Umbilical cord (tissue), 2 donors: ENCODE measurements around the gene CHST11. TPM values are rescaled to one million over a fixed set of nuclear protein-coding genes. Genes with fewer than 3 reads are reported as not detected.
"Not testable (repeated sequence)": the region's sequence is repeated elsewhere in the genome, so short reads cannot be mapped to it uniquely, and the experiment has no call there.

ENCODE experiments used
- DNase-seq: peaks from one replicate; pipeline ENCODE4 v3.0.0-alpha.2; 2015; ENCODE audit warnings: low spot score
- total RNA-seq: library from RNA; depleted of rRNA; stranded (reverse); fragments of >200 nt; gene quantifications from one replicate; pipeline ENCODE4 v1.2.3, GENCODE V29; 2014; ENCODE audit warnings: low replicate concordance; ENCODE audit not compliant: insufficient read depth

The CHST11 gene
- total RNA-seq, 1 donor from 2014 or later, result 6.5 TPM

DNA sequence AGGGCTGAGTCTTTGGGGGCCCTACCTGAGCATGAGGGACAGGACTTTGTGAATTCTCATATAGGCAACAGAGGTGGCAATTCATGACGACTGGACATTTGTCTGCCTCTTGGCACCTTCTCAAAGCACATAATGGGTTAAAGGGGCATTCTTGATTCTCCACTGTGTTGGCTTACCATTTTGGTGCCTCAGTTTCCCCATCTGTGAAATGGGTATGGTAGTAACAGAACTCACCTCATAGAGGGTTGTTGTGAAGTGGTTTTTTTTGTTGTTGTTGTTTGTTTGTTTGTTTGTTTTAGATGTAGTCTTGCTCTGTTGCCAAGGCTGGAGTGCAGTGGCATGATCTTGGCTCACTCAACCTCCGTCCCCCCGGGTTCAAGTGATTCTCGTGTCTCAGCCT is 106.0 kb downstream of the CHST11 start:
- no peak for DNase-seq

DNA sequence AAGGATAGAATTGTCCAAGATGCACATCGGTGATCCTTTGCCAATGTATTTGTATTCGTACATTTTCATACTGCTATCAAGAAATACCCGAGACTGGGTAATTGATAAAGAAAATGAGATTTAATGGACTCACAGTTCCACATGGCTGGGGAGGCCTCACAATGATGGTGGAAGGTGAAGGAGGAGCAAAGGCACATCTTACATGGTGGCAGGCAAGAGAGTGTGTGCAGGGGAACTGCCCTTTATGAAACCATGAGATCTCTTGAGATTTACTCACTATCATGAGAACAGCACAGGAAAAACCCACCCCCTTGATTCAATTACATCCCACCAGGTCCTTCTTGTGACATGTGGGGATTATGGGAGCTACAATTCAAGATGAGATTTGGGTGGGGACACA is 107.9 kb downstream of the CHST11 start:
- DNase-seq, result not testable (repeated sequence)

DNA sequence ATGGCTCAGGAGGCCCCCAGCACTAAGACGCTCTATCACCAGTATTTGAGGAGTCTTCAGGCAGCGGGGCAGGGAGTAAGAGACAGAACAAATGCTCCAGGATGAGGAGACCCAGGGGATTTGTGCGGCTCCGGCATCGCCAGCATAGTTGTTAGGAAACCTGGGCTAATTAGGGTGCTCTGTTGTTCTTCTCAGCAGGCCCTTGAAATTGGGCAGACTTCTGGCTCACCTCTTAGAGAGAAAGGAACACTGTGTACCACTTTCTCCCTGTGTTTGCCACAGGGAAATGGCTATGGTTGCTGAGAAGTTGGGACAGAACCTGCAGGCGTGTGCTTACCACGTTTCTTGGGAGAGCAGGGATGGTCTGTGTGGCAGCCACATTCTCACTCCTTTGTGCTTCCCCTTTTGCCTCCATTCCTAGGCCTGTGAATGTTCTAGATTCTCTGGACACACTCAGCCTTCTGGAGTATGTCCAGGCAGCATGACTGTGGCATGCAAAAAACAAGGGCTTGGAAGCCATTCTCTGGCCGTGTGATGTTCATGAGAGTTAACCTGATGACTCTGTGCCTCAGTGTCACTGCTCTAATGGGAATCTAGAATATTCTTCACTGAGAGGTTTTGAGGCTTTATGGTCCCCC is 109.0 kb downstream of the CHST11 start:
- no peak for DNase-seq

DNA sequence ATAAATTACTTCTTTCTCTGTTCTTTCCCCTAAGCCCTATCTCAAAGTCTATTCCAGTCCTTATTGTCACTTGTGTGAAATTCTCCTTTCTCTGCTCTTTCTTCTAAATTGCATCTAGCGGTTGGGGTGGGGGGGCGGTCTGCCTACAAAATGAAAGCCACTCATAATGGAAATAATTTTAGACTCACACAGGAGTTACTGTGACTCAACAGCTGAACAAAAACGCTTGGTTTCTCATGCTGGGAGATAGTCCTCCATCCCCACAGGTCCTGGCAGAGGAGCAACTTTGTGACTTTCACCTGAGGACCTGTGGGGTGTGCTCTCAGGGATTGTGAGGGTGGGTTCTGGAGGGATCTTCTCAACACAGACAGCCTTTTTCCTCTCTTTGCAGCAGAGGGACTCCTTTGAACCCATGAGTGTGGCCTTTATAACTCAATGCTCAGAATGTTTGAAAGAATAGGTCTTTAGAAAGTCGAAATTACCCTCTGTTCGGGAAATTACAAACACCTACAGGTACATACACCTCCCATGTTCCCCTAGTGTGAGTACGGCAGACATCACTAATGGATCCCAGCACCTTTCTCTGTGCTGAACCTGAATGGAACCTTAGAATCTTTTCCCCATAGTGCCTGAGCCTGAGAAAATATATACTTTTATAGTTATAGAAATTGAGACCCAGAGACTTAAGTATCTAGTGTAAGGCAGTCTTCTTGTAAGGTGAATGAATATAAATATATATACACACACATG is 109.7 kb downstream of the CHST11 start:
- DNase-seq, result no peak

DNA sequence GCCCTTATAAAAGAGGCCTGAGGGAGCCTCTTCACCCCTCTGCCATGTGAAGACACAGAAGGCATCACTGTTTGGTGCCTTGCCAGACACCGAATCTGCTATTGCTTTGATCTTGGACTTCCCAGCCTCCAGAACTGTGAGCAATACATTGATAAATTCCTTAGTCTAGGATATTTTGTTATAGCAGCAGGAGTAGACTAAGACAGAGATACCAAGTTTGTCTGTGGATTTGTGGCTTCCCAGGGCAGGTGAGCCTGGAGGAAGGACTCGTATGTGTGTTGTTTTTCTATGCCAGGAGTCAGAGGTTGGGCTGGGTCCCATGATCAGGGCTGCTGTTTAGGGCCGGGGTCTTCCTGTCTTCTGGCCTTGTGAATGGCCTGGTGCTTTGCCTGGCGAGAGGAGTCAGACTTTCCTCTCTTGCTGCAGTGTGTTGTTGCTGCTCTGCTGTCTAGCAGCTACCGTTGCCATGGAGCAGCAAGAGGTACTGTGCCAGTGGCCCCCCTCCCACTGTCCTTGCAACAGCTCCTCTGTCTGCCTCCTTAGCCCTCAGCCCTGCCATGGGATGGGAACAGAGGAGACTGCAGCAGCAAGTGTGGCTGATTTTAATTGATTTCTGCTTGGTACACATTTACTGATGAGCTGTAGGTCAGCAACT is 111.2 kb downstream of the CHST11 start:
- no peak for DNase-seq

DNA sequence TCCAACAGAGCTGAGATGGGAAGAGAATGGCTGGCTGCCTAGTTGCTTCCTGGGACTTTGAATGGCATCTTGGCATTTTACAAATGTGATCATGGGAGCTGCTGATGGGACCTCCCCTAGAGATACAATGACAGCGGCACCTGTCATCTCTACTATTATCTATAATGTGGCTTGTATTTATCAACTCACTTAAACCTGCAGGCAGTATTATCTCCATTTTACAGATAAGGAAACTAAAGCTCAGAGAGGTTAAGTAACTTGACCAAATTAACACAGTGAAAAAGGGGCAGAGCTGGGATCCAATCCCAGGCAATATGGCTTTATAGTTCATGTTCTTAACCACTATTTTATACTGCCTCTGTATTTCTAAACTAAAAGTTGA is 111.7 kb downstream of the CHST11 start:
- no peak for DNase-seq

DNA sequence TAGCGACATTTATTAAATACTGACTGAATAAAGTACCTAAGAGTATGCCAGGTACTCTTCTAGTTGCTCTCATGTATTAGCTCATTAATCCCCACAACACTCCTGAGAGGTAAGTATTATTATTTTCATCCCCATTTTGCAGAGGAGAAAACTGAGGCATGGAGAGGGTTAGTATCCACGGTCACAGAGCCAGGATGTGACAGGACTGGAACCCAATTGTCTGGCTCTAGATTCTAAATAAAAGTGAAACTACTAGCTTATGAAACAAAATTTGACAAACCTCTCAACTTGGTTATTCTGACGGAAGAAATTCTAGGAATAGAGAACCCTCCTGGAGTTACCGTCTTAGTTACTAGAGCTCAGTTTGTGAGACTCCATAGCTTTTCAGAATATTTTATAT is 112.2 kb downstream of the CHST11 start:
- DNase-seq, result no peak

DNA sequence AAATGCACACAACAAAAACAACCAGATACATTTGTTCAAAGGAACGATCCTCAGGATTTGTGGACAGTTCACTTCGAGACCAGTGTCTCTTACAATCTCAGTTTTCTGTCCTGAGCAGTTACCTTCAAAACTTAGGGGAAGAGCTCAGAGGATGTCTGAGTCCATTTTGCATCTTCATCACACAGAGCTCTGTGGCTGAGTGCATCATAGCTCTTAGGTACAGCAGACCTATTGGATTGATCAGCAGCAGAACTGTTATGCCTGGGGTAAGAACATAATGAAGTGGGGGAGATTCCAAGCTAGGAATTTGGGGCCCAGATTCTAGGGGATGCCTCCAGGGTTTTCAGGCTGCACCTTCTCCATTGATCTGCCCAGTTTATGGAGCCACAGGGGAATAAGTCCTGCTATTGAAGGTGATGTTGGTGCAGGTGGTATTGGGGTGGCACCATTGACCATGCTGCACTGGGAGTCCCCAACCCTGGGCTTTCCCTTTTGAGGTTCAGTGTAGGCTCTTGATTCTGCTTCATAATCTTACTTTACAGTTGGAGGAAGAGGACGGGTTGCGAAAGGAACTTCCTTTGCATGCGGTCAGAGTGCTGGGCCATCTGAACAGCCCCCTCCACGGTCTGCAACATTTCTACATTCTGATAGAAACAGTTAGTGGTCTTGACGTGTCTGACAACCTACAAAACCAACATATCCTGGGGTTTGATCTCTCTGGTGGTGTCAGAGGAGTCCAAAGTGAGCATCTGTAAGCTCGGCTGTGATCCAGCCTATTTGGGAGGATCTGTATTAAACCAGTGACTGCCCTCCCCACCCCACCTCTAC is 112.8 kb downstream of the CHST11 start:
- DNase-seq, result no peak

DNA sequence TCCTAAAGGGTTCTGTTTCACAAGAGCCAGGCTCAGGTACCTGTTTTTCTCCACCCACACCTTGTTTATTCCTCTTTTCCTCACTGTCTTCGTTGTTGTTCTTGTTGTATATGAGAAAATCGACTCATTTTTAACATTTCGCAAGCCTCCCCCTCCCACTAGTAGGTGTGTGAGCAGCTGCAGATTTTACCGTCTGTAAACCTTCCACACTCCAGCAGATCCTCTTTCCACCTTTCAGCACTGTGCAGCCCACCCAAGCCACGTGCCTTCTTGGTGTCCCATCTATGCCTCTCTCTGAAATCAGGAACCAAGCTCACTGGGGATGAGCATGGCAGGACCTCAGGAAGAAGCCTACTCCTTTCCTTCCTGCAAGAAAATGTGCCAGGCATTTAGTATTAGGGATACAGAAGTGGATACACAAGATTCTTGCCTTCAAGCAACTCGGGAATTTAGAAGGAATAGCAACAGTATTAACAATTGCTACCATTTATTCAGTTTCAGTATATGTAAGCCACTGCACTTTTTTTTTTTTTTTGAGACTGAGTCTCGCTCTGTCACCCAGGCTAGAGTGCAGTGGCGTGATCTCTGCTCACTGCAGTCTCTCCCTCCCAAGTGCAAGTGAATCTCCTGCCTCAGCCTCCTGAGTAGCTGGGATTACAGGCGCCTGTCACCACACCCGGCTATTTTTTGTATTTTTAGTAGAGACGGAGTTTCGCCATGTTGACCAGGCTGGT is 113.6 kb downstream of the CHST11 start:
- DNase-seq, result no peak

DNA sequence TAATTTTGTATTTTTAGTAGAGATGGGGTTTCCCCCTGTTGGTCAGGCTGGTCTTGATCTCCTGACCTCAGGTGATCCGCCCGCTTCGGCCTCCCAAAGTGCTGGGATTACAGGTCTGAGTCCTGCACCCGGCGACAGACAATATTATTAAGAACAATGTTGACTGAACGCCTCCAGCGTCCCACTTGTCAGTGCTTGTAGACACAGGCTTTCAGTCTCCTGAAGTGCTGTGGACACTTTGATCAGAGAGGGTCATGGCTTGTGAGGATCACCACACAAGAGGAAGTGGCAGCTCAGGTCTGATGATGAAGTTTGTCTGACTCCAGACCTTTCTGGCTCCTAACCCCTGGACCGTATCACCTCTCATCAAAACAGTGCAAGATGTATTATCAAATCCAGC is 114.6 kb downstream of the CHST11 start:
- DNase-seq, result no peak

DNA sequence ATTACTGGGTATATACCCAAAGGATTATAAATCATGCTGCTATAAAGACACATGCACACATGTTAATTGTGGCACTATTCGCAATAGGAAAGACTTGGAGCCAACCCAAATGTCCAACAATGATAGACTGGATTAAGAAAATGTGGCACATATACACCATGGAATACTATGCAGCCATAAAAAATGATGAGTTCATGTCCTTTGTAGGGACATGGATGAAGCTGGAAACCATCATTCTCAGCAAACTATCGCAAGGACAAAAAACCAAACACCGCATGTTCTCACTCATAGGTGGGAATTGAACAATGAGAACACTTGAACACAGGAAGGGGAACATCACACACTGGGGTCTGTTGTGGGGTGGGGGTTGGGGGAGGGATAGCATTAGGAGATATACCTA is 117.6 kb downstream of the CHST11 start:
- not testable (repeated sequence) for DNase-seq

DNA sequence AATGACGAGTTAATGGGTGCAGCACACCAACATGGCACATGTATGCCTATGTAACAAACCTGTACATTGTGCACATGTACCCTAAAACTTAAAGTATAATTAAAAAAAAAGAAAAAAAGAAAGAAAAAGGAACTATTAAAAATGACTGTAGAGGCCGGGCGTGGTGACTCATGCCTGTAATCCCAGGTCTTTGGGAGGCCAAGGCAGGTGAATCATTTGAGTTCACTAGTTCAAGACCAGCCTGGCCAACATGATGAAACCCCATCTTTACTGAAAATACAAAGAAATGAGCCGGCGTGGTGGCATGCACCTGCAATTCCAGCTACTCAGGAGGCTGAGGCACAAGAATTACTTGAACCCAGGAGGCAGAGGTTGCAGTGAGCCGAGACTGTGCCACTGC is 118.0 kb downstream of the CHST11 start:
- DNase-seq, result not testable (repeated sequence)

DNA sequence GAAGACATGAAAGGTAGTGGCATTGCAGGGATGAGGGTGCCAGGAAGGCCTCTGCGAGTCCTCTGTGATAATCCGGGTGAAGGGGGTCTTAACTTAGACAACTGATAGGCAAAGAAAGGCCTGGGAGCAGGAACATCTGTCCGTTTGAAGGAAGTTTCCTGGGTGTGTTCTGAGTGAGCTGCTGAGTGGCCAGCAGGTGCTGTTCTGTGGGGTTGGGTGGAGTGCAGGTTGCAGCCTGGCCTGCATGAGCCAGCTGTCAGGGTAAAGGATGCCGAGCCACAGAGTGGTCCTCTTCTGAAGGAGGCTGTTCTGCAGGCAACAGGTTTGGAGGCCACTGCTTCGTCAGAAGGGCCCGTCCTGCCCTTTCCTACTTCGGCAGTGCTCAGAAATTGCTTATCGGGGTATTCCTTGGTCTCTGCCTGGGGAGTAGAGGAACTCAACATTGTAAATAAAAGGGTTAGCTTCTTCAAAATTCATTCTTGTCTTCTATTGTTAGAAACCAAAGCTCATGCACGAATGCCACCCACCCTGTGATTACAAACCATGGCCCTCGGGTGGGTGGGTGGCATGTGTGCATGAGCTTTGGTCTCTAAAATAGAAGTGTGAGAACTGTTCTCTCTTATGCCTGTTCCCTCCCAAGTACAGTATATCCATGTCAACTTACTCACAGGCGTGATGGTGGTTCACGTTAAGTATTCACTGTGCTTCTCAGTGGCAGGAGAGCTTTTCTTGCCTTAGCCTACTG is 118.9 kb downstream of the CHST11 start:
- DNase-seq, result no peak

DNA sequence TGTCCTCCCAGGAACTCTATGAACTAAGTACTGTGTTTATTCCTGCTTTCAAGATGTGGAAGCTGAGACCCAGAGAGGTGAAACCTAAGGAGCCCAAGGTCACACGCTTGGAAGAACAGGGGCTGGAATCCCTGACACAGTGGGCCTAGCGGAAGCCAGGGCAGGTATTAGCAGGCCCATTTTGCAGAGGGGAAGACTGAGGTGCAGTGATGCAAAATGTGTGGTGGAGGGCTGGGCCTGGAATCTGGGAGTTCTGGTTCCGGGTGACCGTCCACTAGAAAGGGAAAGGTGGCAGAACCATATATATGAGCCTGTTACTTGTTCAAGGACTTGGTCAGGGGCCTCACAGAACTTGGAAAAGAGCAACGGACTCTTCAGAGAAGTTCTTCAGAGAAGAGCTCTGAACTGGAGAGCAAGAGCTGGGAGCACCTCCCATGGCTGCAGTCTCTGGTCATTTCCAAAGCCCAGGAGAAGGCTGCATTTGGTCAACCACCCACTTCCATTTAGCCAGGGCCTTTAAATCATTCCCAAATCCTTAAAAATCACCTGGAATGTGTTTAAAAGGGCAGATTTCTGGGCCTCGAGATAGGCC is 119.5 kb downstream of the CHST11 start:
- no peak for DNase-seq

DNA sequence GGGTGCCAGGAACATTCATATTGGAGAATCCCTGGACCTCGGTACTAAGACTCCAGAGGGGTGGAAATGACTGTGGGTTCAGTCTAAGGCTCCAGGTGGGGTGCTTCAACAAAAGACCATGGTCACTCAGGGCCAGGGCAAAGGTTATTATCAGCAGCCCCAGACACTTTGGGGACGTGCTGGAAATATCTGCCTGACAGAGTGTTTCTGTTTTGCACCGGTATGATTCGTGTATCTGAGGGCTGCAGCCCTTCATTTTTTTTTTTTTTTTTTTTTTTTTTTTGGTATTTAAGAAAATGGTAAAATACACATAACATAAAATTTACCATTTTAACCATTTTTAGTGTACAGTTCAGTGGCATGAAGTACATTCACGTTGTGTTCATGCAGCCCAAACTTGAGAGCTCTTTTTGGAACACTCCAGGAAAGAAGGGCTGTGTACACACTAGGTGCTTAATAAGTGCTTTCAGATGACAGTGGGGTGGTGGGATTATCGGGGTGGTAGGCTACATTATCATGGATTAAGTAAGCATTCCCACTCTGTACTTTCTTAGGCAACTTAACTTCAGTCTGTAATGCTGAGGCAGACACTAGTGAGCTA is 120.3 kb downstream of the CHST11 start:
- DNase-seq, result no peak

DNA sequence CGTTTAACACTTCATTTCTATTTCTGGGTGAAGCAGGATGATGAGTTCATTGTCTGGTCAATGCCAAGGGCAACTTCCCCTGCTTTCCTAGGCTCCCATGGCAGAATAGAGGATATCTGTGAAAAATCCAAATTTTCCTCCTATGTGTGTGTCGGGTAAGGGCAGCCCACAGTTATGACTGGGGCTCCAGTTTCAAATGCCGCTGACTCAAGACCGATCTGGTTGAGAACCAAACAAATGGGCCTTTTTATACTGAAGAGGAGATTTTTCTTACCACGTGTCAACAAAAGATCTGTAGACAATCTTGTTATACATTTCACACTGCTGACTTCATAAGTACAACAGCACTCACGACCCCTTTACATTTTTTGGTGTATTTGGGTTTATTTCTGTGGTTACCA is 120.8 kb downstream of the CHST11 start:
- no peak for DNase-seq

DNA sequence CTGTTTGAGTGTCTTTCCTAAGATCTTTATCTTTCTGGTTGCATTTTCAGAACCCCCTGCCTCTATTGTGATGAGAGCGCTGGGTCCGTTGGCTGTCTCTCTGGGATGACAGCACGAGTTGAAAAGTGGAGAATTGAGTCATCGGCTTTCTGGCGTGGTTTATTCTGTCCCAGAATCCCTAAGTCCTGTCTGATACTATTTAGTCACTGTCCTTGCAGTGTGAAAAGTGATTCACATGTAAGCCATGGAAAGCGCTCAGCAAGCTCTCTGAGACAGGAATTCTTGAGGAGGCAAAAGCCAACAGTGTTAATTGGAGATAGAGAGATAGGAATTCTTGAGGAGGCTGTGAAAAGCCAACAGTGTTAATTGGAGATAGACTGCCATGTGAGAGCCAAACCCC is 121.7 kb downstream of the CHST11 start:
- no peak for DNase-seq

DNA sequence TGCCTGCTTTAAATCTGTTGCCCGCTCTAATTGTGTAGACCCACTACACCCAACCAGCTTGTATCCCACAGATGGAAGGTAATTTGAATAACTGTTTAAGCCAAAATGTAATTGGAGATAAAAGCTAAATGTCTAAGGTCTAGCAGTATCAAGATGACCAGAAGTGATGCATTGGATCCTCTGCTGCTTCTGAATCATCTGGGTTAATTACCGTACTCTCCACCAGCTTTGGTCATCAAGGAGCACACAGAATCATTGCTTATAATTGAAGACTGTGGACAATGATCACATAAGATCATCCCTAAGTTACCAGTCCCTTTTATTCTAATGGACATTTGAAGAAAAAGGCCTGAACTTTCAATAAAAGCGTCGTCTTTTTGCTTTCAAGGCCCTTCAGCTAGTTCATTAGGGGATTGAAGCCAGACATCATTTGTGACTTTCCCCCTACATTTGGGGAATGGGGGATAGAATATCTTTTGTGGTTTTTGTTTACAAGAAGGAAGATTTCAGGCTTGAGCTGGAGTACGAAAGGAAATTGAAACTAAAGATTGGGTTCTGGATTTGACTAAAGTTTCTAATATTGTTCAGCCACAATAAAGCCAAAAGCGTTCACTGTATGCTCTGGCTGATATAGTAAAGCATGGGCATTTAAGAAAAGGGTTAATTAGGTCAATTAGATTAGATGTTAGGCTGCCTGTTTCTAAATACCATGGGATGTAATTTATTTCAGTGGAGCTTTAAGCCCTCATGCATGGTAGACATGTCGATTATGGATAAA is 123.2 kb downstream of the CHST11 start:
- DNase-seq, result no peak

DNA sequence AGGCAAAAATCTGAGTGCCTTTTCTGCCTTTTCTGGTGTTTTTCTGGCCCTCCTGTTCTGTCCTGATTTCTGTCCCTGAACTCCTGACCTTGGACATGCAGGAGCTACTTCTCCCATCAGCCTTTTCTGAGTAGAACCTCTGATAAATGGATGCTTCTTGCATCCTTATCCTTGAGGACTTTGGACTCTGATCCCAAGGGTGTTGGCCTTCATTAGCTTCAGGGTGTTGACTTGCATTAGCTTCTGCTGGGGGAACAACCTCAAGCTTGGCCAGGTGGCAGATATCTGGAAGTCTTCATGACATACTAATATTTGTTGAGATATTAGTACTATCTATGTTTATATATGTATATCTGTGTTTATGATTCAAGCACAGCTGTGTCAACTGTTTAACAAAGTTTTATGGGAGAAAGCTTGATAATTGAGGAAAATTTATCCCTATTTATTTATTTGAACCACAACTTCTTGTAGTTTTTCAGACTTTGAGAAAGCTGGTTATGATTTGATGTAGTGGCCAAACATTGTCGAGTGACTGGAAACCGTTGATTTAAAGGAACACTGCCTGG is 124.3 kb downstream of the CHST11 start:
- DNase-seq, result no peak
